ENCODE results near the gene KIAA0513. TPM values are rescaled to one million over a fixed set of nuclear protein-coding genes. Genes with fewer than 3 reads are reported as not detected.

Gene KIAA0513
- total and polyA plus RNA-seq, 11 donors, result 4.5 to 14.0 (median 9.1) TPM

- Histone ChIP-seq H3K4me1 (peaks cover 0 to 28% (median 11%) of the 10 kb centered on the region in 12 donors), H3K9me3 (no peaks in the 10 kb centered on the region), H3K4me3 (no peak overlapping the region), H3K27ac (no peak overlapping the region), H3K27me3 (peaks cover 0 to 10% (median 2%) of the 10 kb centered on the region in 9 donors), H3K36me3 (peaks cover 0 to 11% (median 0%) of the 10 kb centered on the region in 9 donors)
- intact Hi-C loops (cut with DNase I), result no loop called here
- ATAC-seq (no peak), DNase-seq (peak in 1 of 5 donors; percentile 9)
- TF ChIP-seq CTCF (IDR thresholded peaks at IDR 0.05) (no peak), POLR2A (IDR thresholded peaks at IDR 0.05) (no peak)
- 84 to 89% (median 87%) methylated on average over 13 of the region's 13 CpGs for WGBS, 4 donors
These were observed 66.1 kb downstream of the KIAA0513 start for GRCh38 chr16:85093705-85094104.

GRCh38 chr16:85094176-85094805 lies 66.7 kb downstream of the KIAA0513 start:
- H3K36me3 ChIP-seq, result peaks cover 0 to 5% (median 0%) of the 10 kb centered on the region in 9 donors
- no peak overlapping the region for H3K27ac ChIP-seq
- TF ChIP-seq POLR2A (IDR thresholded peaks at IDR 0.05), result no peak
- no peak for TF ChIP-seq CTCF (IDR thresholded peaks at IDR 0.05)
- WGBS, 4 donors, result 83 to 87% (median 85%) methylated on average over 12 of the region's 12 CpGs
- peaks cover 0 to 10% (median 2%) of the 10 kb centered on the region in 9 donors for H3K27me3 ChIP-seq
- no peaks in the 10 kb centered on the region for H3K9me3 ChIP-seq
- DNase-seq (no peak), ATAC-seq (no peak)
- intact Hi-C loops (cut with DNase I), result no loop called here
- H3K4me3 ChIP-seq, result no peak overlapping the region
- peaks cover 0 to 23% (median 10%) of the 10 kb centered on the region in 12 donors for H3K4me1 ChIP-seq

- ATAC-seq, result no peak
These were observed 67.2 kb downstream of the KIAA0513 start for GRCh38 chr16:85094812-85095211.

More at GRCh38 chr16:85094812-85095211, 67.2 kb downstream of the KIAA0513 start:
- no peak overlapping the region for H3K4me3 ChIP-seq
- intact Hi-C loops (cut with DNase I), result no loop called here
- DNase-seq, result no peak
- peaks cover 0 to under 1% (median 0%) of the 10 kb centered on the region in 9 donors for H3K36me3 ChIP-seq
- no peaks in the 10 kb centered on the region for H3K9me3 ChIP-seq
- peaks cover 0 to 18% (median 7%) of the 10 kb centered on the region in 12 donors for H3K4me1 ChIP-seq
- 73 to 84% (median 78%) methylated on average over 8 to 12 of the region's 12 CpGs for WGBS, 4 donors
- H3K27ac ChIP-seq, result no peak overlapping the region
- H3K27me3 ChIP-seq, result peaks cover 0 to 10% (median 2%) of the 10 kb centered on the region in 9 donors
- TF ChIP-seq POLR2A (IDR thresholded peaks at IDR 0.05), result no peak
- TF ChIP-seq CTCF (IDR thresholded peaks at IDR 0.05), result no peak

All from heart left ventricle (tissue), 16 donors.